ACHN (cell line): ENCODE results near the gene DIDO1.

Experiments
- DNase-seq: peaks from one replicate; pipeline ENCODE4 v3.0.0-alpha.2; 2015
- in situ Hi-C: cut with HindIII; loops from 2 replicates; pipeline ENCODE4 v1.10.0; 2017; ENCODE audit warnings: low sequenced_read_pairs, low pct_ligation_motif_present, low pct_unique_long_range_greater_than_20kb

Gene DIDO1

GRCh38 chr20:62888910-62889309 is 37.4 kb downstream of the DIDO1 start:
- DNase-seq: no peak
- in situ Hi-C loops: no loop called here

- in situ Hi-C loops: no loop called here
- no peak for DNase-seq
These were observed 37.9 kb downstream of the DIDO1 start for GRCh38 chr20:62888406-62888805.

- in situ Hi-C loops: no loop called here
- no peak for DNase-seq
These were observed 38.5 kb downstream of the DIDO1 start for GRCh38 chr20:62887860-62888239.

GRCh38 chr20:62887152-62887859 is 39.0 kb downstream of the DIDO1 start:
- in situ Hi-C loops: no loop called here
- DNase-seq: no peak

GRCh38 chr20:62886709-62887058 is 39.6 kb downstream of the DIDO1 start:
- DNase-seq: no peak
- in situ Hi-C loops: no loop called here

- in situ Hi-C loops: no loop called here
- DNase-seq: no peak
These were observed 40.2 kb downstream of the DIDO1 start for GRCh38 chr20:62885896-62886708.

GRCh38 chr20:62885046-62885895 is 41.0 kb downstream of the DIDO1 start:
- DNase-seq: no peak
- in situ Hi-C loops: no loop called here

- in situ Hi-C loops: no loop called here
- no peak for DNase-seq
These were observed 41.7 kb downstream of the DIDO1 start for GRCh38 chr20:62884556-62884955.

- DNase-seq: no peak
- in situ Hi-C loops: no loop called here
These were observed 43.9 kb downstream of the DIDO1 start for GRCh38 chr20:62882426-62882825.

- DNase-seq: no peak
- in situ Hi-C loops: no loop called here
These were observed 44.5 kb downstream of the DIDO1 start for GRCh38 chr20:62881662-62882395.

GRCh38 chr20:62880935-62881661 is 45.2 kb downstream of the DIDO1 start:
- in situ Hi-C loops: no loop called here
- DNase-seq: no peak

GRCh38 chr20:62880147-62880934 is 46.0 kb downstream of the DIDO1 start:
- in situ Hi-C loops: no loop called here
- DNase-seq: no peak

GRCh38 chr20:62879275-62880146 is 46.8 kb downstream of the DIDO1 start:
- no peak for DNase-seq
- in situ Hi-C loops: no loop called here

- in situ Hi-C loops: no loop called here
- no peak for DNase-seq
These were observed 47.9 kb downstream of the DIDO1 start for GRCh38 chr20:62878244-62879038.

- in situ Hi-C loops: no loop called here
- DNase-seq: no peak
These were observed 49.1 kb downstream of the DIDO1 start for GRCh38 chr20:62876902-62877816.
